HepG2 (cell line): ENCODE measurements around the gene SLC15A1.
"Not testable (repeated sequence)": the region's sequence is repeated elsewhere in the genome, so short reads cannot be mapped to it uniquely, and the experiment has no call there.

ENCODE experiments used
- ESRRA ChIP-seq: sonication (generic); formaldehyde crosslinking; IDR thresholded peaks from 2 replicates; pipeline ENCODE4 v1.5.1; 2020; ENCODE audit warnings: mild to moderate bottlenecking, low read depth, missing genetic modification reagents
- NR2F6 ChIP-seq, 2 experiments: IDR thresholded peaks; 2 replicates each; pipeline ENCODE4 v1.6.1; 2016; ENCODE audit warnings: antibody characterized with exemption in 1 of 2, mild to moderate bottlenecking in 1 of 2
- NR3C1 ChIP-seq: sonication (generic); formaldehyde crosslinking; IDR thresholded peaks from 2 replicates; pipeline ENCODE4 v1.4.0; 2020; ENCODE audit warnings: missing genetic modification reagents
- POLR2AphosphoS5 ChIP-seq: IDR thresholded peaks from 2 replicates; pipeline ENCODE4 v1.6.1; 2012; ENCODE audit warnings: low read depth, low read length
- RAD51 ChIP-seq: fragments of 450-650 bp; IDR thresholded peaks from 2 replicates; pipeline ENCODE4 v1.6.1; 2016; ENCODE audit warnings: borderline replicate concordance
- RBAK ChIP-seq: sonication (generic); formaldehyde crosslinking; IDR thresholded peaks from 2 replicates; pipeline ENCODE4 v1.5.1; 2020; ENCODE audit warnings: mild to moderate bottlenecking, missing genetic modification reagents
- SMAD1 ChIP-seq: sonication (generic); formaldehyde crosslinking; IDR thresholded peaks from 2 replicates; pipeline ENCODE4 v1.4.0; 2020; ENCODE audit warnings: missing genetic modification reagents, low read depth, mild to moderate bottlenecking, borderline replicate concordance
- SMAD3 ChIP-seq: sonication (generic); formaldehyde crosslinking; IDR thresholded peaks from 2 replicates; pipeline ENCODE4 v1.4.0; 2020; ENCODE audit warnings: missing genetic modification reagents
- TAF15 ChIP-seq: fragments of 200-400 bp; formaldehyde crosslinking; IDR thresholded peaks from one replicate; pipeline ENCODE4 v1.6.1; 2018; ENCODE audit warnings: mild to moderate bottlenecking, low read depth, low read length; ENCODE audit not compliant: poor library complexity, severe bottlenecking
- ZBTB21 ChIP-seq: sonication (generic); formaldehyde crosslinking; IDR thresholded peaks from 2 replicates; pipeline ENCODE4 v1.4.0; 2020; ENCODE audit warnings: missing genetic modification reagents
- TF ChIP-seq, protein P1 (sequence below): sonication (generic); formaldehyde crosslinking; IDR thresholded peaks from 2 replicates; pipeline ENCODE4 v1.4.0; 2020; ENCODE audit warnings: mild to moderate bottlenecking, missing genetic modification reagents
- TF ChIP-seq, protein P2 (sequence below): sonication (generic); formaldehyde crosslinking; IDR thresholded peaks from 2 replicates; pipeline ENCODE4 v1.5.0; 2020; ENCODE audit warnings: mild to moderate bottlenecking, missing genetic modification reagents, moderate library complexity
- TF ChIP-seq, protein P3 (sequence below): sonication (generic); formaldehyde crosslinking; conservative IDR thresholded peaks from 2 replicates; pipeline ENCODE4 v1.4.0; 2020; ENCODE audit warnings: missing genetic modification reagents
- TF ChIP-seq, protein P4 (sequence below), 2 experiments: sonication (generic) in 1 of 2; formaldehyde crosslinking in 1 of 2; IDR thresholded peaks; 2 replicates each; pipeline versions ENCODE4 v1.4.0 to v1.6.1; 2018 to 2020; ENCODE audit warnings: missing genetic modification reagents in 2 of 2, borderline replicate concordance in 1 of 2, low read depth in 1 of 2, mild to moderate bottlenecking in 1 of 2, missing biosample characterization in 1 of 2

DNA sequence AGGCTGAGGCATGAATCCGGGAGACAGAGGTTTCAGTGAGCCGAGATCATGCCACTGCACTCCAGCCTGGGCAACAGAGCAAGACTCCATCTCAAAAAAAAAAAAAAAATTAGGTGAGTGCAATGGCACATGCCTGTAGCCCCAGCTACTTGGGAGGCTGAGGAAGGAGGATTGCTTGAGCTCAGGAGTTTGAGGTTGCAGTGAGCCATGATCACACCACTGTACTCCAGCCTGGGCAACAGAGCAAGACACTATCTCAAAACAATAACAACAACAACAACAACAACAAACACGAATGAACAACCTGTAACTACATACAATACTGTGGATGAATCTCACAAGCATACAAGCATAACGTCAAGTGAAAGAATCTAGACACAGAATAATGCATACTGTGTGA, 112.7 kb downstream of the SLC15A1 start:
- TF ChIP-seq, protein P1, sequence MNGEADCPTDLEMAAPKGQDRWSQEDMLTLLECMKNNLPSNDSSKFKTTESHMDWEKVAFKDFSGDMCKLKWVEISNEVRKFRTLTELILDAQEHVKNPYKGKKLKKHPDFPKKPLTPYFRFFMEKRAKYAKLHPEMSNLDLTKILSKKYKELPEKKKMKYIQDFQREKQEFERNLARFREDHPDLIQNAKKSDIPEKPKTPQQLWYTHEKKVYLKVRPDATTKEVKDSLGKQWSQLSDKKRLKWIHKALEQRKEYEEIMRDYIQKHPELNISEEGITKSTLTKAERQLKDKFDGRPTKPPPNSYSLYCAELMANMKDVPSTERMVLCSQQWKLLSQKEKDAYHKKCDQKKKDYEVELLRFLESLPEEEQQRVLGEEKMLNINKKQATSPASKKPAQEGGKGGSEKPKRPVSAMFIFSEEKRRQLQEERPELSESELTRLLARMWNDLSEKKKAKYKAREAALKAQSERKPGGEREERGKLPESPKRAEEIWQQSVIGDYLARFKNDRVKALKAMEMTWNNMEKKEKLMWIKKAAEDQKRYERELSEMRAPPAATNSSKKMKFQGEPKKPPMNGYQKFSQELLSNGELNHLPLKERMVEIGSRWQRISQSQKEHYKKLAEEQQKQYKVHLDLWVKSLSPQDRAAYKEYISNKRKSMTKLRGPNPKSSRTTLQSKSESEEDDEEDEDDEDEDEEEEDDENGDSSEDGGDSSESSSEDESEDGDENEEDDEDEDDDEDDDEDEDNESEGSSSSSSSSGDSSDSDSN (CRISPR knock-in tag): not testable (repeated sequence)
- TF ChIP-seq, protein P2, sequence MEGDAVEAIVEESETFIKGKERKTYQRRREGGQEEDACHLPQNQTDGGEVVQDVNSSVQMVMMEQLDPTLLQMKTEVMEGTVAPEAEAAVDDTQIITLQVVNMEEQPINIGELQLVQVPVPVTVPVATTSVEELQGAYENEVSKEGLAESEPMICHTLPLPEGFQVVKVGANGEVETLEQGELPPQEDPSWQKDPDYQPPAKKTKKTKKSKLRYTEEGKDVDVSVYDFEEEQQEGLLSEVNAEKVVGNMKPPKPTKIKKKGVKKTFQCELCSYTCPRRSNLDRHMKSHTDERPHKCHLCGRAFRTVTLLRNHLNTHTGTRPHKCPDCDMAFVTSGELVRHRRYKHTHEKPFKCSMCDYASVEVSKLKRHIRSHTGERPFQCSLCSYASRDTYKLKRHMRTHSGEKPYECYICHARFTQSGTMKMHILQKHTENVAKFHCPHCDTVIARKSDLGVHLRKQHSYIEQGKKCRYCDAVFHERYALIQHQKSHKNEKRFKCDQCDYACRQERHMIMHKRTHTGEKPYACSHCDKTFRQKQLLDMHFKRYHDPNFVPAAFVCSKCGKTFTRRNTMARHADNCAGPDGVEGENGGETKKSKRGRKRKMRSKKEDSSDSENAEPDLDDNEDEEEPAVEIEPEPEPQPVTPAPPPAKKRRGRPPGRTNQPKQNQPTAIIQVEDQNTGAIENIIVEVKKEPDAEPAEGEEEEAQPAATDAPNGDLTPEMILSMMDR (CRISPR knock-in tag): not testable (repeated sequence)
- TF ChIP-seq, protein P3, sequence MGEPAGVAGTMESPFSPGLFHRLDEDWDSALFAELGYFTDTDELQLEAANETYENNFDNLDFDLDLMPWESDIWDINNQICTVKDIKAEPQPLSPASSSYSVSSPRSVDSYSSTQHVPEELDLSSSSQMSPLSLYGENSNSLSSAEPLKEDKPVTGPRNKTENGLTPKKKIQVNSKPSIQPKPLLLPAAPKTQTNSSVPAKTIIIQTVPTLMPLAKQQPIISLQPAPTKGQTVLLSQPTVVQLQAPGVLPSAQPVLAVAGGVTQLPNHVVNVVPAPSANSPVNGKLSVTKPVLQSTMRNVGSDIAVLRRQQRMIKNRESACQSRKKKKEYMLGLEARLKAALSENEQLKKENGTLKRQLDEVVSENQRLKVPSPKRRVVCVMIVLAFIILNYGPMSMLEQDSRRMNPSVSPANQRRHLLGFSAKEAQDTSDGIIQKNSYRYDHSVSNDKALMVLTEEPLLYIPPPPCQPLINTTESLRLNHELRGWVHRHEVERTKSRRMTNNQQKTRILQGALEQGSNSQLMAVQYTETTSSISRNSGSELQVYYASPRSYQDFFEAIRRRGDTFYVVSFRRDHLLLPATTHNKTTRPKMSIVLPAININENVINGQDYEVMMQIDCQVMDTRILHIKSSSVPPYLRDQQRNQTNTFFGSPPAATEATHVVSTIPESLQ: not testable (repeated sequence)
- not testable (repeated sequence) for TF ChIP-seq SMAD3 (CRISPR knock-in tag); RAD51; POLR2AphosphoS5; NR2F6 (IDR thresholded peaks at IDR 0.05); NR2F6 (CRISPR knock-in tag; IDR thresholded peaks at IDR 0.05); RBAK (CRISPR knock-in tag); TAF15; SMAD1 (CRISPR knock-in tag); NR3C1; ZBTB21; ESRRA (CRISPR knock-in tag)
- TF ChIP-seq, protein P4, sequence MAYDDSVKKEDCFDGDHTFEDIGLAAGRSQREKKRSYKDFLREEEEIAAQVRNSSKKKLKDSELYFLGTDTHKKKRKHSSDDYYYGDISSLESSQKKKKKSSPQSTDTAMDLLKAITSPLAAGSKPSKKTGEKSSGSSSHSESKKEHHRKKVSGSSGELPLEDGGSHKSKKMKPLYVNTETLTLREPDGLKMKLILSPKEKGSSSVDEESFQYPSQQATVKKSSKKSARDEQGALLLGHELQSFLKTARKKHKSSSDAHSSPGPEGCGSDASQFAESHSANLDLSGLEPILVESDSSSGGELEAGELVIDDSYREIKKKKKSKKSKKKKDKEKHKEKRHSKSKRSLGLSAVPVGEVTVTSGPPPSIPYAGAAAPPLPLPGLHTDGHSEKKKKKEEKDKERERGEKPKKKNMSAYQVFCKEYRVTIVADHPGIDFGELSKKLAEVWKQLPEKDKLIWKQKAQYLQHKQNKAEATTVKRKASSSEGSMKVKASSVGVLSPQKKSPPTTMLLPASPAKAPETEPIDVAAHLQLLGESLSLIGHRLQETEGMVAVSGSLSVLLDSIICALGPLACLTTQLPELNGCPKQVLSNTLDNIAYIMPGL (CRISPR knock-in tag; IDR thresholded peaks at IDR 0.05; ENCODE audit: borderline replicate concordance in 1 of 2, low read depth in 1 of 2): not testable (repeated sequence)
